Measurements from ENCODE around the gene RBM10.
"Not testable (repeated sequence)": the region's sequence is repeated elsewhere in the genome, so short reads cannot be mapped to it uniquely, and the experiment has no call there.

The RBM10 gene

DNA sequence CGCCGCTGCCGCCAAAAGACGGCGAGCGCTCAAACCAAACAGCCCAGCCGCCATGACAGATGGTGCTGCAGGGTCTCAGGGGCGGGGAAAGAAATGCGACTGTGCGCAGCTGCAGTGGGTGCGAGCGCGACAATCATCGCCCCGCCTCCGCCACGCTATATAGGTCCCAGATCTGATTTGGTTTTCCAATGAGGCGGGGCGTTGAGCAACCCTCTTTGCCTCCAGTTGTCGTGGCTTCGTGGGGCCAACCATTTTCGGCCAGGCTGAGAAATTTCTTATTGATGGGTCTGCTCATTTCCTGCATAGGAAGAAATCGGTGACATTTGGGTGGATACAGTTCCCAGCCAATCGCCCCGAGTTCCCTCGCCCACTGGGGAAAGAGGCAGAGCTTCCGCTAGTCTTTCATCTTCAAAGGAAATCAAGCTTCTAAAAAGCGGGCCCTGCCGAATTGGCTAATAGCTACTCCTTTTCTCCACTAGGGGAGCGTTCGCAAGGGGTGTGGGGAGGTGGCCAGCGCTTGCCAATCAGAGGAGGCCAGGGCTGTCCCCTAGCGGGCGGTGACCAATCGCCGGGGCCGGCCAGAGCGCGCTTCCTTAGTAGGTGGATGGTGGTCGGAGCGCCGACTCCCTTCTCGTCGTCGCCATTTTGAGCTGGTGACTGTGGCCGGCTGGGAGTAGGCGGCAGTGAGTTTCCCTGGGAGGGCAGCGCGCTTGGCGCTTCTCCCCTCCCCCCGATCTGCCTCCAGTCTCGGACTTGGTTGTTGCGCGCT, at the start of gene RBM10, which contains the start of gene NDUFB11:
TSS of gene RBM10 (plus strand) at position 596 of the 769 bp plus-strand sequence. CDS start 2,261 bp downstream, outside the sequence.
TSS of gene NDUFB11 (minus strand) at position 77 of the 769 bp plus-strand sequence. CDS start at position 54, 23 bp downstream.
- DNase-seq (ENCODE audit: low read depth): peak; percentile 73

GRCh38 chrX:47097018-47097417, 48.0 kb upstream of the RBM10 start:
- DNase-seq (ENCODE audit: low read depth): no peak

GRCh38 chrX:47098338-47099094, 46.5 kb upstream of the RBM10 start:
- DNase-seq (ENCODE audit: low read depth): no peak

GRCh38 chrX:47101206-47101605, 43.8 kb upstream of the RBM10 start:
- no peak for DNase-seq (ENCODE audit: low read depth)

- DNase-seq (ENCODE audit: low read depth): not testable (repeated sequence)
These were observed 33.9 kb upstream of the RBM10 start for GRCh38 chrX:47110936-47111615.

GRCh38 chrX:47112316-47112954, 32.6 kb upstream of the RBM10 start:
- DNase-seq (ENCODE audit: low read depth): no peak

GRCh38 chrX:47116551-47117110, 28.4 kb upstream of the RBM10 start:
- not testable (repeated sequence) for DNase-seq (ENCODE audit: low read depth)

DNA sequence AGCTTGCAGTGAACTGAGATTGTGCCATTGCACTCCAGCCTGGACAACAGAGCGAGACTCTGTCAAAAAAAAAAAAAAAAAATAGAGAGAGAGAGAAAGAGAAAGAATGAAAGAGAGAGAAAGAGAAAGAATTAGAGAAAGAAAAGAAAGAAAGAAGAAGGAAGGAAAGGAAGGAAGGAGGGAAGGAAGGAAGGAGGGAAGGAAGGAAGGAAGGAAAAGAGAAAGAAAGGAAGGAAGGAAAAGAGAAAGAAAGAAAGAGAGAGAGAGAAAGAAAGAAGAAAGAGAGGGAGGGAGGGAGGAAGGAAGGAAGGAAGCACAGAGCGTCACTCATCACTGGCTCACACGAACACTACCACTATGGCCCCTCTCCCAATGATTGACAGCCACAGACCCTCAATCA, 20.6 kb upstream of the RBM10 start:
- DNase-seq (ENCODE audit: low read depth): not testable (repeated sequence)

- DNase-seq (ENCODE audit: low read depth): peak; percentile 82
These were observed 15.7 kb upstream of the RBM10 start for GRCh38 chrX:47129157-47129898.

DNA sequence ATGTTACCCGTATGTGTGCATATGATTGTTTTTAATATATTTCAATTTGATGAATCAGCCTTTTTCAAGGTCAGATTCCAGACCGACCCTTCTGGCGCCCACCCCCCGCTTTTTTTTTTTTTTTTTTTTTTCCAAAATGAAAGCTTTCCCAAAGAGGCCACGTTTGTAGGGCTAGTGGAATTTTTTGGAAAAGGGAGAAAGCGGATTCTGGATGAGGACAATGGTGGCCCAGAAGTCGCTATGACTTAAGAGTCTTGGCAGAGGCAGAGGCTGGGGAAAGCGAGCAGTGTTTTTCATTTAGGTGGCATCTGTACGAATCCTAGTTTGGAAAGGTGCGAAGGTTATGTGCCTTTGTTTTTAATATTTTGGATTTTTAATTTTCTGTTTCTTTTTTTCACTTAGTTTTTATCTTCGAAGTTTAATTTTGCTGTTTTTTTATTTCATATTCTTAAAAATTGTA, 15.1 kb upstream of the RBM10 start:
- DNase-seq (ENCODE audit: low read depth): no peak

GRCh38 chrX:47133493-47133892, 11.5 kb upstream of the RBM10 start:
- DNase-seq (ENCODE audit: low read depth): no peak

GRCh38 chrX:47135650-47136049, 9.4 kb upstream of the RBM10 start:
- not testable (repeated sequence) for DNase-seq (ENCODE audit: low read depth)

- no peak for DNase-seq (ENCODE audit: low read depth)
These were observed 6.8 kb upstream of the RBM10 start for GRCh38 chrX:47138171-47138570.

- no peak for DNase-seq (ENCODE audit: low read depth)
These were observed 961 bp upstream of the RBM10 start for GRCh38 chrX:47143894-47144625.

DNA sequence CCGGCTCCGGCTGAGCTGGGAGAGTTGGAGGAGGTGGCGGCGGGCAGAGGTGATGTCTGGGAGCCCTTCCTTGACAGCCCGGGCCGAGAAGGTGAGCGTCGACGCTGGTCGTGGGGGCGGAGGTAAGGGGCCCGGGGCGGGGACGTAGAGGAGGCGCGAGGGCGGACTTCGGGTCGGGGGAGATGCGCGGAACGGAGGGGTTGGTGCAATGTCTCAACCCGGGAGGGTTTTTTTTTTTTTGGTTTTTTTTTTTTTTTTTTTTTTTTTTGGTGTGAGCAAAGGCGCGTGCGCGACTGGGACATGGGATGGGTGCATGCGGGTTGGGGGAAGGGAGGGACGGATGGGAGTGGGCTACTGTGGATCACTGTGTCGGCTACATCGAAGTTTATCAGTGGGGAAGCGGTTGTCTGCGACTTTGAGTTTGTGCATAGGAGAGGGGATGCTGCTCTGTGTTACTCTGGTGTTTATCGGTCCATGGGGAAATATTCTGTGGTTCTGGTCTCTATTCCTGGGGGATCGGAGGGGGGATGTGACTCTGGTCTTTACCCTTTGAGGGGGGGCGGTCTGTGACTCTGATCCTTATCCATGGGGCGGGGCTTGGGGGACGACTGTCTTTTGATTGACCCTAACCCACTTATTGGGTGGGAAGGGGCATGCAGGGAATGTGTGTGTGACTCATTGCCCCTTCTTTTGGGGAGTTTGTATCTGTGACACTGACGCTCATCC, 537 bp downstream of the RBM10 start:
- no peak for DNase-seq (ENCODE audit: low read depth)

DNA sequence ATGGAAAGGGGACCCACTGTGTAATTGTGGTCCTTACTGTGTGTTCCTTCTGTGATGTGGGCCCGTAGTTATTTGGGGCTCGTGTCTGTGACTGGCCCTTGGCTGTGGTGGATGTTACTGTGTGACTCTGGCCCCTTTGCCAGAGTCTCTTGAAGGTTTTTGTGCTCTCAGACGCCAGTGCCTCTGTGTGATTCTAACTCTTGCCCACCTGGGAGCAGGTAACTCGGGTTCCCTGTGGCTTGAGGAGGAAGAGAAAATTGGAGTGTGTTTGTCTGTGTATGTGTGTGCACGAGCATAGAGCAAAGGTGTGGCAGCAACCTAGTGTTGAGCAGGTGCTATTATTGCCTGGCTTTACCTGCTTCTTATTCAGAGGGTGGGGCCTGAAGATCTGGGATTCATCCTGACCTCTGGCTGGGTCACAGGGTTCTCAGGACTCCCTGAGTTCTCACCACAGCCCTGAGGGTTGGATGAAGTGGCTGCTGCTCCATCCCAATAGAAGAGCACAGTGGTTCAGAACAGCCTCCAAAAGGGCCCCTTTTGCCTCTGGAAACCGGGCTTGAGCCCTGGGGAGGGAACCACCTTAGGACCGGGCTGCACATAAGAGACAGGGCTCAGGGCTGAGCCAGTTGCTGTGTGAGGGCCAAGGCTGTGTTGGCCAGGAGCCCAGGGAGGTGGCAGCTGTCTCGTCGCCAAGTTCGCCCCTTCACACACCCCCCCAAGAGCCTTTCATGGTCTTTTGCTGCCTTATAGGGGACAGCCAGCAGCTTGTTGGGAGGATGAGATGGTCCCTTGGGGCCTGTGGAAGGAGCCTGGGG, 1.3 kb downstream of the RBM10 start:
- no peak for DNase-seq (ENCODE audit: low read depth)

GRCh38 chrX:47146936-47147859, 2.2 kb downstream of the RBM10 start:
- no peak for DNase-seq (ENCODE audit: low read depth)

GRCh38 chrX:47148946-47149345, 3.9 kb downstream of the RBM10 start:
- DNase-seq (ENCODE audit: low read depth): no peak
